DMS114 treated with DMSO at 0.1 percent for 48 hours (cell line): Measurements from ENCODE around the gene NXPH1.
A peak's percentile ranks its signal among the peaks of the same experiment; 100 is the strongest.
"Not testable (repeated sequence)": the region's sequence is repeated elsewhere in the genome, so short reads cannot be mapped to it uniquely, and the experiment has no call there.

ENCODE experiments used
- DNase-seq: peaks from one replicate; lab custom pipeline; 2025; ENCODE audit not compliant: unreplicated experiment; lab: John Stamatoyannopoulos, UW

Gene NXPH1

GRCh38 chr7:8669501-8669851 lies 236.1 kb downstream of the NXPH1 start:
- DNase-seq: no peak

GRCh38 chr7:8684426-8684825 lies 251.0 kb downstream of the NXPH1 start:
- no peak for DNase-seq

- no peak for DNase-seq
Observed at GRCh38 chr7:8699875-8700624, 266.6 kb downstream of the NXPH1 start.

- no peak for DNase-seq
Observed at GRCh38 chr7:8702807-8703206, 269.4 kb downstream of the NXPH1 start.

- no peak for DNase-seq
Observed at GRCh38 chr7:8710124-8710523, 276.7 kb downstream of the NXPH1 start.

- no peak for DNase-seq
Observed at GRCh38 chr7:8714791-8715190, 281.4 kb downstream of the NXPH1 start.

- no peak for DNase-seq
Observed at GRCh38 chr7:8719102-8719501, 285.7 kb downstream of the NXPH1 start.

- DNase-seq: peak; percentile 24
Observed at GRCh38 chr7:8724080-8724718, 290.8 kb downstream of the NXPH1 start.

- DNase-seq: not testable (repeated sequence)
Observed at GRCh38 chr7:8731756-8732155, 298.3 kb downstream of the NXPH1 start.

GRCh38 chr7:8739837-8740236 lies 306.4 kb downstream of the NXPH1 start:
- DNase-seq: no peak

- DNase-seq: no peak
Observed at GRCh38 chr7:8742837-8743236, 309.4 kb downstream of the NXPH1 start.

- no peak for DNase-seq
Observed at GRCh38 chr7:8747338-8747737, 313.9 kb downstream of the NXPH1 start.

- no peak for DNase-seq
Observed at GRCh38 chr7:8751557-8752231, 318.3 kb downstream of the NXPH1 start.

GRCh38 chr7:8753355-8753754 lies 319.9 kb downstream of the NXPH1 start:
- no peak for DNase-seq

- DNase-seq: no peak
Observed at GRCh38 chr7:8761731-8762130, 328.3 kb downstream of the NXPH1 start.

- no peak for DNase-seq
Observed at GRCh38 chr7:8762803-8763202, 329.4 kb downstream of the NXPH1 start.

- DNase-seq: no peak
Observed at GRCh38 chr7:8765374-8765773, 332.0 kb downstream of the NXPH1 start.

- DNase-seq: no peak
Observed at GRCh38 chr7:8773518-8773917, 340.1 kb downstream of the NXPH1 start.

GRCh38 chr7:8778459-8778858 lies 345.1 kb downstream of the NXPH1 start:
- DNase-seq: no peak

- no peak for DNase-seq
Observed at GRCh38 chr7:8781166-8781565, 347.8 kb downstream of the NXPH1 start.

- DNase-seq: no peak
Observed at GRCh38 chr7:8783229-8783628, 349.8 kb downstream of the NXPH1 start.

GRCh38 chr7:8785081-8785480 lies 351.7 kb downstream of the NXPH1 start:
- DNase-seq: no peak
